Adrenal gland (tissue), 12 donors: Measurements from ENCODE around the gene ANP32E. TPM values are rescaled to one million over a fixed set of nuclear protein-coding genes. Genes with fewer than 3 reads are reported as not detected.
"Not testable (repeated sequence)": the region's sequence is repeated elsewhere in the genome, so short reads cannot be mapped to it uniquely, and the experiment has no call there.

Source experiments
- DNase-seq, 7 donors: peaks; one replicate each; pipeline ENCODE4 v3.0.0-alpha.2; 2019 to 2020
- H3K27ac ChIP-seq, 5 donors: fragments of 200-600 bp; sonication (generic) in 4 of 5; 1 replicate in 3 of 5; 2 replicates in 2 of 5; pipeline versions ENCODE4 v1.5.1 to v1.8.0; 2016 to 2020; ENCODE audit warnings: mild to moderate bottlenecking in 1 of 5
- H3K27me3 ChIP-seq: fragments of 200-600 bp; 2 replicates; pipeline ENCODE4 v1.8.0; 2021
- H3K36me3 ChIP-seq, 2 donors: fragments of 200-600 bp; replicated peaks in 1 of 2; 1 replicate in 1 of 2; 2 replicates in 1 of 2; pipeline versions ENCODE4 v1.5.1 to v1.8.0; 2018 to 2022
- H3K4me1 ChIP-seq, 2 donors: fragments of 200-600 bp; replicated peaks in 1 of 2; 1 replicate in 1 of 2; 2 replicates in 1 of 2; pipeline versions ENCODE4 v1.5.1 to v1.8.0; 2018 to 2021
- H3K4me3 ChIP-seq, 4 donors: fragments of 200-600 bp; sonication (generic) in 3 of 4; one replicate each; pipeline ENCODE4 v1.5.1; 2016 to 2018
- H3K9me3 ChIP-seq, 3 donors: fragments of 200-600 bp; sonication (generic) in 1 of 3; replicated peaks in 1 of 3; 1 replicate in 2 of 3; 2 replicates in 1 of 3; pipeline versions ENCODE4 v1.5.1 to v1.8.0; 2016 to 2021
- CTCF ChIP-seq, 6 experiments: fragments of 450-650 bp in 4 of 6; fragments of 200-600 bp in 2 of 6; sonication (generic) in 1 of 6; IDR thresholded peaks; 1 replicate in 5 of 6; 2 replicates in 1 of 6; pipeline versions ENCODE4 v1.5.1 to v1.8.0; 2016 to 2021; ENCODE audit warnings: antibody characterized with exemption in 6 of 6, mild to moderate bottlenecking in 2 of 6, moderate library complexity in 1 of 6
- POLR2A ChIP-seq, 2 donors: fragments of 450-650 bp; IDR thresholded peaks; one replicate each; pipeline ENCODE4 v1.6.1; 2017; ENCODE audit warnings: antibody characterized with exemption in 2 of 2, mild to moderate bottlenecking in 2 of 2, moderate library complexity in 1 of 2
- WGBS, 4 donors: extraction: QIAGEN DNeasy Blood & Tissue Kit in 2 of 4; methylation state at CpG; one replicate each; pipeline versions ENCODE4 v1.1.5 to v1.1.7; 2013 to 2017; 5-methylcytosine and 5-hydroxymethylcytosine counted together
- intact Hi-C, 2 donors: fragments of 100-400 bp; cut with DNase I; formaldehyde crosslinking; loops; one replicate each; pipeline versions ENCODE4 v1.14.1 to v1.15.0; 2022 to 2023
- polyA plus RNA-seq, 3 donors: library from polyadenylated mRNA; stranded (reverse); fragments of 200-250 nt in 2 of 3; fragments of 350-450 nt in 1 of 3; fragmentation: Illumina TruSeq in 1 of 3; extraction: RNeasy Lipid Tissue Mini Kit (QIAGEN cat#74804) in 1 of 3; gene quantifications; one replicate each; pipeline ENCODE4 v1.2.3, GENCODE V29; 2013 to 2014
- total RNA-seq, 9 donors: library from RNA; depleted of rRNA in 4 of 9; stranded (reverse); fragments of >200 nt in 4 of 9; fragments of 120-200 nt in 1 of 9; fragmentation: NEBNext Ultra II Directional in 1 of 9; extraction: Animal tissue kit (Norgen Biotek cat#: 25700) in 1 of 9; gene quantifications; one replicate each; pipeline versions ENCODE4 v1.1.0 to v1.2.4, GENCODE V29; 2013 to 2023
- donor health status: healthy with polysubstance abuse.
- donor health status: Bipolar disorder and iron deficiency.
- donor health status: DM: yes; HTN: yes; CAD: no.
- donor health status: DM: no; HTN: no; CAD: no.
- donor health status: DM: no; HTN: no; CAD: no.
- donor health status: DM: yes; HTN: yes; CAD: no.

Gene ANP32E
- total and polyA plus RNA-seq, 12 donors, result 13.2 to 81.9 (median 35.3) TPM

- 84 to 88% (median 87%) methylated on average over 4 of the region's 4 CpGs for WGBS, 4 donors
- Histone ChIP-seq H3K27me3 (no peaks in the 10 kb centered on the region), H3K4me3 (no peak overlapping the region), H3K9me3 (no peaks in the 10 kb centered on the region), H3K27ac (no peak overlapping the region), H3K36me3 (no peaks in the 10 kb centered on the region), H3K4me1 (peaks cover 0 to 4% of the 10 kb centered on the region in 2 donors)
- intact Hi-C loops, result no loop called here
- TF ChIP-seq CTCF (IDR thresholded peaks at IDR 0.05) (no peak), POLR2A (IDR thresholded peaks at IDR 0.05) (no peak)
- no peak for DNase-seq
Observed at GRCh38 chr1:150210706-150211105, 25.2 kb downstream of the ANP32E start.

GRCh38 chr1:150210091-150210490 lies 25.8 kb downstream of the ANP32E start:
- H3K27me3 ChIP-seq, result no peaks in the 10 kb centered on the region
- no peaks in the 10 kb centered on the region for H3K9me3 ChIP-seq
- no peak overlapping the region for H3K4me3 ChIP-seq
- 89 to 99% (median 93%) methylated on average over 4 of the region's 4 CpGs for WGBS, 4 donors
- no peaks in the 10 kb centered on the region for H3K36me3 ChIP-seq
- TF ChIP-seq POLR2A (IDR thresholded peaks at IDR 0.05) (no peak), CTCF (IDR thresholded peaks at IDR 0.05) (no peak)
- intact Hi-C loops, result no loop called here
- H3K4me1 ChIP-seq, result peaks cover 0 to 4% of the 10 kb centered on the region in 2 donors
- DNase-seq, result no peak
- H3K27ac ChIP-seq, result no peak overlapping the region

- H3K27me3 ChIP-seq, intact Hi-C loops, H3K4me3 ChIP-seq, H3K36me3 ChIP-seq, H3K9me3 ChIP-seq, H3K27ac ChIP-seq, H3K4me1 ChIP-seq, DNase-seq: not testable (repeated sequence)
- 86 to 91% (median 90%) methylated on average over 6 of the region's 6 CpGs for WGBS, 4 donors
Observed at GRCh38 chr1:150208460-150208859, 27.5 kb downstream of the ANP32E start.

GRCh38 chr1:150207281-150207971 lies 28.5 kb downstream of the ANP32E start:
- no peaks in the 10 kb centered on the region for H3K4me1 ChIP-seq
- 78 to 87% (median 81%) methylated on average over 7 of the region's 7 CpGs for WGBS, 4 donors

More at GRCh38 chr1:150207281-150207971, 28.5 kb downstream of the ANP32E start:
- TF ChIP-seq POLR2A (IDR thresholded peaks at IDR 0.05), result no peak
- TF ChIP-seq CTCF (IDR thresholded peaks at IDR 0.05), result no peak
- Histone ChIP-seq H3K4me3 (no peak overlapping the region), H3K27ac (no peak overlapping the region), H3K27me3 (no peaks in the 10 kb centered on the region), H3K9me3 (no peaks in the 10 kb centered on the region), H3K36me3 (no peaks in the 10 kb centered on the region)
- intact Hi-C loops, result no loop called here
- no peak for DNase-seq
